OCI-LY7 (cell line): Measurements from ENCODE around the gene CARD10. TPM values are rescaled to one million over a fixed set of nuclear protein-coding genes. Genes with fewer than 3 reads are reported as not detected.

ENCODE experiments used
- BruUV-seq: library from RNA; stranded (reverse); fragments of 400-500 nt; replicated peaks from 2 replicates; lab custom pipeline; 2021; lab: Mats Ljungman, UMichigan
- CTCF ChIA-PET: fragments of 300-600 bp; sonication (Branson Sonifier 250); formaldehyde crosslinking; loops from one replicate; lab custom pipeline; 2022; ENCODE audit warnings: antibody characterized with exemption; ENCODE audit not compliant: unreplicated experiment; lab: Charles Lee
- POLR2A ChIA-PET: fragments of 300-600 bp; sonication (Branson Sonifier 250); formaldehyde crosslinking; loops from one replicate; lab custom pipeline; 2022; ENCODE audit warnings: antibody characterized with exemption; lab: Charles Lee
- DNase-seq: peaks from one replicate; pipeline ENCODE4 v3.0.0-alpha.2; 2015; ENCODE audit warnings: low spot score
- H2AFZ ChIP-seq: fragments of 200-600 bp; sonication (generic), shearing (Covaris generic); 2 replicates; pipeline ENCODE4 v1.6.1; 2014; ENCODE audit warnings: mild to moderate bottlenecking, antibody characterized with exemption, low read length, moderate library complexity
- H3K27ac ChIP-seq: fragments of 200-600 bp; sonication (generic); 2 replicates; pipeline ENCODE4 v1.5.1; 2014; ENCODE audit warnings: mixed run types, low read depth, mild to moderate bottlenecking, moderate library complexity, low read length, inconsistent platforms; ENCODE audit not compliant: poor library complexity, severe bottlenecking
- H3K36me3 ChIP-seq: fragments of 200-600 bp; sonication (generic); 2 replicates; pipeline ENCODE4 v1.6.1; 2014; ENCODE audit warnings: mild to moderate bottlenecking, antibody characterized with exemption, low read length, moderate library complexity, mixed read lengths; ENCODE audit not compliant: insufficient read depth
- H3K4me1 ChIP-seq: fragments of 200-600 bp; sonication (generic); 2 replicates; pipeline ENCODE4 v1.5.1; 2014; ENCODE audit warnings: mild to moderate bottlenecking, low read length; ENCODE audit not compliant: insufficient read depth, poor library complexity, severe bottlenecking
- H3K4me2 ChIP-seq: fragments of 200-600 bp; sonication (generic); 2 replicates; pipeline ENCODE4 v1.6.1; 2014; ENCODE audit warnings: mild to moderate bottlenecking, low read length
- H3K4me3 ChIP-seq: fragments of 200-600 bp; sonication (generic); 2 replicates; pipeline ENCODE4 v1.5.1; 2014; ENCODE audit warnings: mild to moderate bottlenecking, low read depth, low read length; ENCODE audit not compliant: poor library complexity, severe bottlenecking
- H3K79me2 ChIP-seq: fragments of 200-600 bp; sonication (generic); 2 replicates; pipeline ENCODE4 v1.6.1; 2016; ENCODE audit warnings: low read depth, mild to moderate bottlenecking, low read length, moderate library complexity, mixed read lengths; ENCODE audit not compliant: insufficient read depth
- H3K9me2 ChIP-seq: fragments of 200-600 bp; sonication (generic); 2 replicates; pipeline ENCODE4 v1.6.1; 2016; ENCODE audit warnings: mild to moderate bottlenecking, low read length, mixed read lengths; ENCODE audit not compliant: insufficient read depth
- H3K9me3 ChIP-seq: fragments of 200-600 bp; sonication (generic); 2 replicates; pipeline ENCODE4 v1.6.1; 2014; ENCODE audit warnings: mild to moderate bottlenecking, mixed run types, low read length, mixed read lengths
- H4K20me1 ChIP-seq: fragments of 200-600 bp; sonication (generic); 2 replicates; pipeline ENCODE4 v1.6.1; 2014; ENCODE audit warnings: mild to moderate bottlenecking, antibody characterized with exemption, low read length, moderate library complexity, mixed read lengths; ENCODE audit not compliant: insufficient read depth
- EZH2phosphoT487 ChIP-seq: fragments of 200-600 bp; sonication (generic); IDR thresholded peaks from 2 replicates; pipeline ENCODE4 v1.6.1; 2018; ENCODE audit warnings: low read depth, borderline replicate concordance, mild to moderate bottlenecking, mixed run types, antibody characterized with exemption, low read length, moderate library complexity, mixed read lengths
- intact Hi-C: fragments of 100-400 bp; cut with micrococcal nuclease; formaldehyde crosslinking; loops from one replicate; pipeline ENCODE4 v1.10.0; 2022; ENCODE audit not compliant: unreplicated experiment
- total RNA-seq, 2 experiments: library from RNA; depleted of rRNA in 1 of 2; stranded (reverse); fragments of >200 nt in 1 of 2; shearing (Covaris generic) in 1 of 2; gene quantifications; 2 replicates each; pipeline ENCODE4 v1.2.3, GENCODE V29; 2014 to 2022
- TF ChIP-seq, protein P1 (sequence below): fragments of 200-600 bp; sonication (generic); conservative IDR thresholded peaks from 2 replicates; pipeline ENCODE4 v1.5.1; 2014; ENCODE audit warnings: mild to moderate bottlenecking, antibody characterized with exemption, low read length, moderate library complexity, mixed read lengths

Gene CARD10
- total RNA-seq, 2 experiments from 2014 or later, result 2.8 to 4.0 TPM

DNA sequence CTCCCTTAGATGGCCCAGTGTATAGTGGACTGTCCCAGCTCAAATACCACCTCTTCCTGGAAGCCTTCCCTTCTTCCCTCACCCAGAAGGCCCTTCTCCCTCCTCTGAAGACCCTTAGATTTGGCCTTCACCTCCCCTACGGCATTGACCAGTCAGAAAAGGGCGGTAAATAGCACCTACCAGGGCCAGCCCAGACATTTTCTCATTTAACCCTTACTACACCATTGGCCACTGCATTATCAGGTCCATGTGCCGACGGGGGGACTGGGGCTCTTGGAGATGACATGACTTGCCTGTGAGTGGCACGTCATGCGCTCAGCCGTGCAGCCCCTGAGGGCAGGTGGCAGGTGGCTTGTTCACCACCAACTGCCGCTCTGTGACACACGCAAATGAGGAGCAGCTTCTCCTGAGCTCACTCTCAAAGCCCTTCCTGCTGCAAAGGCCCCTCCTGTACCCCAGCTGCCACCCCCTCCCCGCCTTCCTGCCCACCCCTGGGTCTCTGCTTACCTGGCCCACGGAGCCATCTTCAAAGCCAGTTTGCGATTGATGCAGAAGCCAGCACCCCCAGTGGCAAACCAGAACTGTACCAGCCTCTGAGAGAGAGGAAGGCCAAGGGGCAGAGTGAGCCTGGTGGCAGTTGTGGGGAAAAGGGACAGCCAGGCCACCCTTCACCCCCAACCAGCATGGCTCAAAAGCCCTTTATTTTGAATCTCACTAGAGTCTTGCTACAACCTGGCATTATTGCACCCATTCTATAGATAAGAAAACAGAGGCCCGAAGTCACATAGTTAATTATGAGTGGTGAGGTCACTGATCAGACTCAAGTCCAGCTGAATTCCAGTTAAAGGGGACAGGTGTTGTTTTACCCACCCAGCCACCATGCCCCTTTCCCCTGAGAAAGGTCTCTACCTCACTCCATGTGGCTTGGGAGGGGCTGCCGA, 42.6 kb downstream of the CARD10 start:
- H4K20me1 ChIP-seq, result no peaks in the 10 kb centered on the region
- DNase-seq, result peak; percentile 96
- H3K27ac ChIP-seq, result peak overlapping the region; percentile 95
- POLR2A ChIA-PET, result interaction anchor here (1.3 kb wide), 1 partner anchor 10 kb away, joined by 6 read pairs; no protein-coding TSS in a partner anchor
- peak overlapping the region; percentile 16 for H3K4me3 ChIP-seq
- H3K4me1 ChIP-seq, result peaks cover 85% of the 10 kb centered on the region
- no TSS peak for BruUV-seq
- no peak overlapping the region for H2AFZ ChIP-seq
- no peaks in the 10 kb centered on the region for H3K9me3 ChIP-seq
- peaks cover 95% of the 10 kb centered on the region for H3K36me3 ChIP-seq
- CTCF ChIA-PET, result no interaction called here
- TF ChIP-seq EZH2phosphoT487, result no peak
- TF ChIP-seq, protein P1, sequence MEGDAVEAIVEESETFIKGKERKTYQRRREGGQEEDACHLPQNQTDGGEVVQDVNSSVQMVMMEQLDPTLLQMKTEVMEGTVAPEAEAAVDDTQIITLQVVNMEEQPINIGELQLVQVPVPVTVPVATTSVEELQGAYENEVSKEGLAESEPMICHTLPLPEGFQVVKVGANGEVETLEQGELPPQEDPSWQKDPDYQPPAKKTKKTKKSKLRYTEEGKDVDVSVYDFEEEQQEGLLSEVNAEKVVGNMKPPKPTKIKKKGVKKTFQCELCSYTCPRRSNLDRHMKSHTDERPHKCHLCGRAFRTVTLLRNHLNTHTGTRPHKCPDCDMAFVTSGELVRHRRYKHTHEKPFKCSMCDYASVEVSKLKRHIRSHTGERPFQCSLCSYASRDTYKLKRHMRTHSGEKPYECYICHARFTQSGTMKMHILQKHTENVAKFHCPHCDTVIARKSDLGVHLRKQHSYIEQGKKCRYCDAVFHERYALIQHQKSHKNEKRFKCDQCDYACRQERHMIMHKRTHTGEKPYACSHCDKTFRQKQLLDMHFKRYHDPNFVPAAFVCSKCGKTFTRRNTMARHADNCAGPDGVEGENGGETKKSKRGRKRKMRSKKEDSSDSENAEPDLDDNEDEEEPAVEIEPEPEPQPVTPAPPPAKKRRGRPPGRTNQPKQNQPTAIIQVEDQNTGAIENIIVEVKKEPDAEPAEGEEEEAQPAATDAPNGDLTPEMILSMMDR, result peak; percentile 61
- peaks cover 27% of the 10 kb centered on the region for H3K79me2 ChIP-seq
- H3K4me2 ChIP-seq, result peak overlapping the region; percentile 57
- intact Hi-C loops, result loop anchor here (1.0 kb wide), 1 partner anchor 10 kb away; the partner anchor contains the start of gene MFNG
- H3K9me2 ChIP-seq, result no peaks in the 10 kb centered on the region

DNA sequence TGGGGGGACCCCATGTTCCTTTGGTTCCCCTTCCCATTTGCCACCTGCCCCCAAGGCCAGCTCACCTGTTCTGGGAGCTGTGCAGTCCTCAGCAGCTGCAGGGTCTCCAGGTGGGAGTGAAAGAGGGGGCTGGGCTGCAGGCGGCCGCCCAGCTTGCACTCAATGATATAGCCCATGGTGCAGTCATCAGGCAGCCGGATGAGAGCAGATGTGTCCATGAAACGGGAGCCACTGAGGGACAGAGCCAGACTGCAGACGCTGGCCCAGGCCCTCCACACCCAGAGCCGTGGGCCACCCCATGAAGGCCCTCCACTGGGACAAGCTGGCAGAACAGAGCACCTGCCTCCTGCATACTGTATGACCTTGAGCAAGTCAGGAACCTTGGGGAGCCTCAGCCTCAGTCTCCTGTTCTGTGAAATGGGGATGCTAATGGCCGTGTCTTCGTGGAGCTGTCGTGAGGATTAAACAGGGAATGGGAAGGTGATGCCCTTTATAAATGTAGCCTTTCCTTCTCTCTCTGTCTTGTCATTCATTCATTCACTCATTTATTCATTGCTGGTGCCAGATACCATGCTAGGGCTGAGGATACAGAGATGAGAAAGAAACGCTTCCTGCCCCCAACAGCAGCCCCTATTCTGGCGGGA, 44.6 kb downstream of the CARD10 start:
- no peaks in the 10 kb centered on the region for H4K20me1 ChIP-seq
- no peaks in the 10 kb centered on the region for H3K9me3 ChIP-seq
- no peak overlapping the region for H3K4me3 ChIP-seq
- peaks cover 93% of the 10 kb centered on the region for H3K36me3 ChIP-seq
- POLR2A ChIA-PET, result no interaction called here
- TSS peak; percentile 26 for BruUV-seq
- H2AFZ ChIP-seq, result no peak overlapping the region
- CTCF ChIA-PET, result no interaction called here
- H3K4me1 ChIP-seq, result peaks cover 72% of the 10 kb centered on the region
- H3K4me2 ChIP-seq, result no peak overlapping the region
- H3K79me2 ChIP-seq, result peaks cover 6% of the 10 kb centered on the region; the same call in 1 of the 2 replicates
- no peak for TF ChIP-seq EZH2phosphoT487
- TF ChIP-seq, protein P1, result no peak
- peak overlapping the region; percentile 95 for H3K27ac ChIP-seq
- no peaks in the 10 kb centered on the region for H3K9me2 ChIP-seq
- DNase-seq, result no peak
- intact Hi-C loops, result no loop called here
